ENCODE results near the gene POLR3GL. TPM values are rescaled to one million over a fixed set of nuclear protein-coding genes. Genes with fewer than 3 reads are reported as not detected.

The POLR3GL gene
- total and polyA plus RNA-seq, 2 experiments from 2014 or later, result 17.4 to 37.9 TPM

DNA sequence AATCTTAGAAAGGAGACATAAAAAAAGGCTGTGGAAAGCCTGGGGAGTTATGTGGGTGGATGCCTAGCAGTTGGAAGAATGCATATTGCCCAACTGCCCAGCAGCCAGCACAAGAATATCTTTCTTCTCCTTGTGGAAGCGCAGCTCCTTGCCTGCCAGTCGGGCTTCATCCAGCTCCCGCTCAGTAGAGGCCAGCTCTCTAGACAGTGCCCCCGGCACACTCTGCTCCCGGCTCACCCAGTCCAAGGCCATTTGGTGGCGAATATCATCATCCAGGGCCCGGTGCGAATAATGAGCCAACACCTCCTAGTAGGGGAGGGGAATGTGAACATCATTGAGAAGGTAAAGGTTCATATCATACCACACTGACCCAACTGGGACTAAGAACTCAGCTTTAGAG lies 28.2 kb upstream of the POLR3GL start:
- H3K36me3 ChIP-seq (ENCODE audit: low read depth), result peaks cover 26% of the 10 kb centered on the region; the same call in 1 of the 2 replicates
- no peak for TF ChIP-seq EZH2 (IDR thresholded peaks at IDR 0.05; ENCODE audit: insufficient read depth, poor library complexity, severe bottlenecking)
- no peak for TF ChIP-seq EZH2phosphoT487 (IDR thresholded peaks at IDR 0.05; ENCODE audit: insufficient read depth, low read depth)
- no peak overlapping the region for H3K4me3 ChIP-seq
- DNase-seq, result peak; percentile 62
- H3K9ac ChIP-seq, result no peak overlapping the region
- no peaks in the 10 kb centered on the region for H3K9me3 ChIP-seq (ENCODE audit: low read depth)
- peaks cover 12% of the 10 kb centered on the region for H3K79me2 ChIP-seq (ENCODE audit: insufficient read depth)
- in situ Hi-C loops (cut with MboI), result no loop called here
- H3K4me1 ChIP-seq (ENCODE audit: insufficient read depth), result 0 out of 2 replicates have a peak, but pooled peaks cover 8% of the 10 kb centered on the region
- no peak overlapping the region for H3K4me2 ChIP-seq (ENCODE audit: unreplicated experiment)
- 97 to 100% methylated on average over 8 of the region's 8 CpGs for WGBS, 2 experiments (ENCODE audit: low coverage in 1 of 2, low lambda C conversion rate in 2 of 2, missing lambda C conversion rate in 2 of 2)
- H3F3A ChIP-seq (ENCODE audit: insufficient read depth), result peaks cover 6% of the 10 kb centered on the region
- H2AFZ ChIP-seq, result no peak overlapping the region
- H3K27me3 ChIP-seq (replicated peaks; ENCODE audit: insufficient read depth), result no peaks in the 10 kb centered on the region
- H4K20me1 ChIP-seq (ENCODE audit: insufficient read depth), result no peaks in the 10 kb centered on the region
- H3K9me2 ChIP-seq (ENCODE audit: insufficient read depth), result no peaks in the 10 kb centered on the region
- H3K27ac ChIP-seq, result no peak overlapping the region

GRCh38 chr1:145937436-145937835 lies 27.1 kb upstream of the POLR3GL start:
- H3K9me2 ChIP-seq (ENCODE audit: insufficient read depth), result no peaks in the 10 kb centered on the region
- TF ChIP-seq EZH2phosphoT487 (IDR thresholded peaks at IDR 0.05; ENCODE audit: insufficient read depth, low read depth), result no peak
- no peak for TF ChIP-seq EZH2 (IDR thresholded peaks at IDR 0.05; ENCODE audit: insufficient read depth, poor library complexity, severe bottlenecking)
- peaks cover 20% of the 10 kb centered on the region for H3K79me2 ChIP-seq (ENCODE audit: insufficient read depth)
- H3K4me1 ChIP-seq (ENCODE audit: insufficient read depth), result 0 out of 2 replicates have a peak, but pooled peaks cover 8% of the 10 kb centered on the region
- no peak overlapping the region for H2AFZ ChIP-seq
- H3K27me3 ChIP-seq (replicated peaks; ENCODE audit: insufficient read depth), result no peaks in the 10 kb centered on the region
- 93 to 94% methylated on average over 1 of the region's 1 CpG for WGBS, 2 experiments (ENCODE audit: low coverage in 1 of 2, low lambda C conversion rate in 2 of 2, missing lambda C conversion rate in 2 of 2)
- H3K4me2 ChIP-seq (ENCODE audit: unreplicated experiment), result no peak overlapping the region
- DNase-seq, result no peak
- in situ Hi-C loops (cut with MboI), result no loop called here
- H3K9me3 ChIP-seq (ENCODE audit: low read depth), result no peaks in the 10 kb centered on the region
- peaks cover 36% of the 10 kb centered on the region for H3K36me3 ChIP-seq (ENCODE audit: low read depth)
- no peak overlapping the region for H3K27ac ChIP-seq
- H4K20me1 ChIP-seq (ENCODE audit: insufficient read depth), result no peaks in the 10 kb centered on the region
- H3F3A ChIP-seq (ENCODE audit: insufficient read depth), result peaks cover 6% of the 10 kb centered on the region
- no peak overlapping the region for H3K9ac ChIP-seq
- no peak overlapping the region for H3K4me3 ChIP-seq

GRCh38 chr1:145942405-145942804 lies 22.1 kb upstream of the POLR3GL start:
- in situ Hi-C loops (cut with MboI), result no loop called here
- Histone ChIP-seq H3K27me3 (replicated peaks; ENCODE audit: insufficient read depth) (no peaks in the 10 kb centered on the region), H3K36me3 (ENCODE audit: low read depth) (peaks cover 18% of the 10 kb centered on the region; the same call in 1 of the 2 replicates), H3K27ac (peak overlapping the region; percentile 31), H4K20me1 (ENCODE audit: insufficient read depth) (no peaks in the 10 kb centered on the region), H3K4me1 (ENCODE audit: insufficient read depth) (peaks cover 4% of the 10 kb centered on the region; the same call in 1 of the 2 replicates), H3K9me3 (ENCODE audit: low read depth) (no peaks in the 10 kb centered on the region), H3K4me3 (no peak overlapping the region), H3K4me2 (ENCODE audit: unreplicated experiment) (peak overlapping the region; percentile 43), H3F3A (ENCODE audit: insufficient read depth) (peaks cover 4% of the 10 kb centered on the region; the same call in 1 of the 2 replicates), H3K9ac (peak overlapping the region; percentile 49; the same call in 1 of the 2 replicates), H2AFZ (peak overlapping the region; percentile 68), H3K9me2 (ENCODE audit: insufficient read depth) (no peaks in the 10 kb centered on the region), H3K79me2 (ENCODE audit: insufficient read depth) (peaks cover 58% of the 10 kb centered on the region)
- TF ChIP-seq EZH2 (IDR thresholded peaks at IDR 0.05; ENCODE audit: insufficient read depth, poor library complexity, severe bottlenecking), result no peak
- no peak for TF ChIP-seq EZH2phosphoT487 (IDR thresholded peaks at IDR 0.05; ENCODE audit: insufficient read depth, low read depth)
- DNase-seq, result peak; percentile 20
- WGBS, 2 experiments (ENCODE audit: low coverage in 1 of 2, low lambda C conversion rate in 2 of 2, missing lambda C conversion rate in 2 of 2), result 27 to 29% methylated on average over 4 of the region's 4 CpGs

DNA sequence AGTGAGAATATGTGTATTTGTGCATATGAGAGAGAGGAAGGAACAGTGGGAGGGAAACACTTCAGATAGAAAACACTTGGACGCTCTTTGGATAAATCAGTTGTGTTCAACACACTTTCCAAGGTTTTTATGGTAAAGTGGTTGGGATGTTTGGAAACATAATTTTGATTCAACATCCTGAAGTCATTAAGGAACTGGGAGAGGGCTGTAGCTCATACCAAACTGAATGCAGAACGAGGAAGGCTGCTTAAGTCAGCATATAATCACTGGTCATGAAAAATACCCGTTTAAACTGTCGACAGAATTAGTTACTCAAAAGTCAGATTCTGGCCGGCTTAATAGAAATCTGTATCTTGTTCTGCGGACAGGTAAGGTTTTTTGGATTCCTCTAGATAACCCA lies 21.6 kb upstream of the POLR3GL start:
- H3K9me2 ChIP-seq (ENCODE audit: insufficient read depth), result no peaks in the 10 kb centered on the region

More for the DNA sequence above, 21.6 kb upstream of the POLR3GL start:
- Histone ChIP-seq H2AFZ (peak overlapping the region; percentile 68), H3K27ac (peak overlapping the region; percentile 31), H3K4me1 (ENCODE audit: insufficient read depth) (peaks cover 4% of the 10 kb centered on the region; the same call in 1 of the 2 replicates), H3F3A (ENCODE audit: insufficient read depth) (0 out of 2 replicates have a peak, but pooled peaks cover 4% of the 10 kb centered on the region), H3K36me3 (ENCODE audit: low read depth) (peaks cover 16% of the 10 kb centered on the region; the same call in 1 of the 2 replicates), H3K79me2 (ENCODE audit: insufficient read depth) (peaks cover 61% of the 10 kb centered on the region), H3K4me3 (0 out of 2 replicates have a peak overlapping the region, but pooled peaks have one; percentile 1), H4K20me1 (ENCODE audit: insufficient read depth) (no peaks in the 10 kb centered on the region), H3K4me2 (ENCODE audit: unreplicated experiment) (peak overlapping the region; percentile 43), H3K27me3 (replicated peaks; ENCODE audit: insufficient read depth) (no peaks in the 10 kb centered on the region), H3K9me3 (ENCODE audit: low read depth) (no peaks in the 10 kb centered on the region), H3K9ac (peak overlapping the region; percentile 49)
- WGBS, 2 experiments (ENCODE audit: low coverage in 1 of 2, low lambda C conversion rate in 2 of 2, missing lambda C conversion rate in 2 of 2), result 11 to 14% methylated on average over 6 of the region's 6 CpGs
- in situ Hi-C loops (cut with MboI), result no loop called here
- TF ChIP-seq EZH2phosphoT487 (IDR thresholded peaks at IDR 0.05; ENCODE audit: insufficient read depth, low read depth), result no peak
- TF ChIP-seq EZH2 (IDR thresholded peaks at IDR 0.05; ENCODE audit: insufficient read depth, poor library complexity, severe bottlenecking), result no peak
- DNase-seq, result peak; percentile 36

Data from GM23248 (cell line).